GM20431 (cell line): ENCODE data around the gene RPRML.
"Not testable (repeated sequence)": the region's sequence is repeated elsewhere in the genome, so short reads cannot be mapped to it uniquely, and the experiment has no call there.

ENCODE experiments used
- in situ Hi-C: fragments of 300-500 bp; cut with MseI, MboI; formaldehyde crosslinking; loops from one replicate; pipeline ENCODE4 v1.15.0; 2020; ENCODE audit warnings: low sequenced_read_pairs; ENCODE audit not compliant: unreplicated experiment

RPRML gene

DNA sequence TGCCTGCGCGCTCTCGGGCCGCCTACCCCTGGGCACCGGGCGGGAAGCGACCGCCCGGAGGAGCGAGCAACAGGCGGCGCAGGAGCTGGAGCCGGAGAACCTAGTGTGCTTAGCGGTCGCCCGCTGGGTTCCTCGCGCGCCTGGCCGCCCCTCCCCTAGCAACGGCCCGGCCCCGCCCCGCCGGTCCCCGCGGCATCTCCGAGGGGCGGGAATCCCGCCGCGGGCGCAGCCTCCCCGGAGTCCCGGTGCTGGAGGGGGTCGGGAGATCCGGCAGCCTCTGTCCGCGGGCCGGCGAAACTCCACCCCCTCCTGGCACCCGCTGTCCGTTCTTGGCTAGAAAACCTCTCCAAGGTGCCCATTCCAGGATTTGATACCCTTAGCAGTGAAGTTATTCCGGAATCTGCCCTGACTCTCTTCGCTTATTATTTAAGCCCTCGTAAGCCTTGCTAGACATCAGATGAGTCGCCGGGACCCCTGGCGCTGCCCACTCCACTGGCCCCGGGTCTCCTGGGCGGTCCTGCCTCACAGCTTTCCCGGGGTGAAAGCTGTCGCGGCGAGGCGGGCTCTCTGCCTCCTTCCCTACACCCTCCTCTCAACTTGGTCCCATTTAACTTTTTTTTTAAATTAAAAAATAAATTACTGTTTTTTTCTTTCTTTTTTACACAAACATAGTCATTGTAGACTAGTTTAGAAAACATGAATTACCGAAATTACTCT, at the start of gene RPRML:
TSS of gene RPRML (minus strand) at position 107 of the 717 bp plus-strand sequence. CDS start 246 bp downstream, outside the sequence.
- in situ Hi-C loops: no loop called here

- in situ Hi-C loops: not testable (repeated sequence)
These were observed 37.9 kb upstream of the RPRML start for GRCh38 chr17:47016966-47017365.

- in situ Hi-C loops: no loop called here
These were observed 34.3 kb upstream of the RPRML start for GRCh38 chr17:47013341-47013740.

DNA sequence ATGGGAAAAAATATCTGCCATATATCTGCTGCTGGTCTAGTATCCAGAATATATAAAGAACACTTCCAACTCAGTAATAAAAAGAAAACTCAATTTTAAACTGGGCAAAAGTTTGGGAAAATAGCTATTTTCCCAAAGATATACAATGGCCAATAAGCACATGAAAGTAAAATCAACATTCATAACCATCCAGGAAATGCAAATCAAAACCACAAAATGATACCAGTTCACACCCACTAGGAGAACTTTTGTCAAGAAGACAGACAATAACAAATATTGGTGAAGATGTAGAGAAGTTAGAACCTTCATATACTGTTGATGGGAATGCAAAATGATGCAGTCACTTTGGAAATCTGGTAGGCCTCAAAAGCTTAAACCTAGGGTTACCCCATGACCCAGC, 33.4 kb upstream of the RPRML start:
- in situ Hi-C loops: no loop called here

GRCh38 chr17:47009759-47010594, 30.9 kb upstream of the RPRML start:
- in situ Hi-C loops: no loop called here

DNA sequence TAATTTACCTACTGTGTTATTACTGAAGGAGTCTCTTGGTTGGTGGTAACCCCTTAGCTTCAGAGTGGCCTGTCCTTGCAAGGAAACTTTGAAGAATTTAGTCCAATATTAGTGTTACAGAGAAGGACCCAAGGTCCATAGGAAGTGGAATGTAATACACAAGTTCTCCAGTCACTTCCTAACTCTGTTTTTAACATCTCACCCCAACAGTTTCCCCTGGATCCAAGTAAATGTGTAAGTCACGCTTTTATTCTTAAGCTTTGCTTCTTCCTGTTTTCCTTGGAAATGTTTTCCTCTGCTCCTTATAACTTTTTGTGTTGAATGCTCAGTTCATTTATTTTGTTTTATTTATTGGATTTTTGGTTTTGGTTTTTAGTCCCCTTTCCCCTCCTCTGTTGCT, 25.9 kb upstream of the RPRML start:
- in situ Hi-C loops: no loop called here

GRCh38 chr17:47003864-47004263, 24.8 kb upstream of the RPRML start:
- in situ Hi-C loops: not testable (repeated sequence)

GRCh38 chr17:46995841-46996571, 17.0 kb upstream of the RPRML start:
- in situ Hi-C loops: no loop called here

DNA sequence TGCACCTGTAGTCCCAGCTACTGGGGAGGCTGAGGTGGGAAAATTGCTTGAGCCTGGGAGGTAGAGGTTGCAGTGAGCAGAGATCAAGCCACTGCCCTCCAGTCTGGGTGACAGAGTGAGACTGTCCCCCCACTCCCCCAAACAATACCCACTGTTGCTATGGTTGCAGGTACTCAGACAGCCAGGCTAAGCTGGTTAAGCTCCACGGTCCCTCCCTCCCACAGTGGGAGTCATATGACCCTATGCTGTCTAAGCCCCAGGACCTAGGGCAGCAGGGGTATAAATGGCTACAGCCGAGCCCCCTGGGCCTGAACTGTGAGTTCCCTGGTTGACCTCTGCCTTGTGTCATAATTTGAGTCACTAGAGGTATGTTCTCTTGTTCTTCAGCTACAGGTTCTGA, 15.9 kb upstream of the RPRML start:
- in situ Hi-C loops: no loop called here

DNA sequence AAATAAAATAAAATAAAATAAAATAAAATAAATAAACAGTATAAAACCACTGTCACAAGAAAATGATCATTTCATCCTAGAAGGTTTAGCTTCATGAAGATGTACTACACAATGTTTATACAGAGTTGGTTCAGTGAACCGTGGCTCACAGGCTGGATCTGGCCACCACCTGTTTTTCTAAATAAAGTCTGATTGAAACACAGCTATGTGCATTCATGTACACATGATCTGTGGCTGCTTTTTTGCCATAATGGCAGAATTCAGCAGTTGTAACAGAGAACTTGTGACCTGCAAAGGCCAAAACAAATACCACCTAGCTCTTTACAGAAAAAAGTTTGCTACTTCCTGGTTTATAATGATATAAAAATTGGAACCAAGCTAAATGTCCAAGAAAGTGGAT, 12.6 kb upstream of the RPRML start:
- in situ Hi-C loops: no loop called here

- in situ Hi-C loops: no loop called here
These were observed 10.8 kb upstream of the RPRML start for GRCh38 chr17:46989637-46990431.

DNA sequence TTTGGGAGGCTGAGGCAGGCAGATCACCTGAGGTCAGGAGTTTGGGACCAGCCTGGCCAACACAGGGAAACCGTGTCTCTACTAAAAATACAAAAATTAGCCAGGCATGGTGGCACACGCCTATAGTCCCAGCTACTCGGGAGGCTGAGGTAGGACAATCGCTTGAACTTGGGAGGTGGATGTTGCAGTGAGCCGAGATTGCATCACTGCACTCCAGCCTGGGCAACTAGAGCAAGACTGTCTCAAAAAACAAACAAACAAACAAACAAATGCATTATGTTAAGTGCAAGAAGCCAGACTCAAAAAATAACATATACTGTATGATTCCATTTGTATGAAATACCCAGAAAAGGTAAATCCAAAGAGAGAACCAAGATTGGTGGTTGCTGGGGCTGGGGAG, 8.9 kb upstream of the RPRML start:
- in situ Hi-C loops: not testable (repeated sequence)

DNA sequence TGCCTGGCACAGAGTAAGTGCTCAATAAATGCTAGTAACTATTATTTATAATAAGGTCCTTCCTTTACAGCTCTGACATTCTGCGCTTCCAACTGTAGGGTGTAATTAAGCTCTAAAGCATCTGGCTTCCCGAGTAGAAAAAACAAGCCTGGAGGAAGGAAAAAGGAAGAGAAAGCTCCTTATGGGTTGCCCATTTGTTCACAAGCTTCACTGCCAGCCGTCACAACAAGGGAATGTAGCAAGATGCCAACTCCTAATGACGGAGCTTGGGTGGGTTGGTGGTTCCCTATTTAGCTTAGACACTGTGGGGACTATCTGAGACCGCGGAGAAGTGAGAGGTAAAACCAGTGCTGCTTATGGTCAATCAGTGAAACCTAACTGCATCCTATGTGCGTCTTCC, 7.3 kb upstream of the RPRML start:
- in situ Hi-C loops: no loop called here

DNA sequence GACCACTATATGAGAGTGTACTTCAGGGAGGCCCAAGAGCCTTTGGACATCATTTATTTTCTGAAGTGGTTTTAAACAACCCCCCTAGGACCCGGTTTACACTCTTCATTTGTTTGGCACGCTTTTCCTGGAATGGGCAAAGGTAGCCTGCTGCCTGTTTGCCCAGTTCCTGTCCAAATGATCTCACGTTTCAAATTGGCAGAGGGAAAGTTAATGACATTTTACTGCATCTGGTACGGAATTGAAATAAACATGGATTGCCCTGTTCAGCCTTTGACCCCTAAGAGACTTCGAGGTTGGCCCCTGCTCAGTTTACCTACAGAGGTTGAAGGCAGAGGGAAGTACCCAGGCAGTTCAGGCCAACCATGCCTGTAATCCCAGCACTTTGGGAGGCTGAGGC, 5.8 kb upstream of the RPRML start:
- in situ Hi-C loops: no loop called here

DNA sequence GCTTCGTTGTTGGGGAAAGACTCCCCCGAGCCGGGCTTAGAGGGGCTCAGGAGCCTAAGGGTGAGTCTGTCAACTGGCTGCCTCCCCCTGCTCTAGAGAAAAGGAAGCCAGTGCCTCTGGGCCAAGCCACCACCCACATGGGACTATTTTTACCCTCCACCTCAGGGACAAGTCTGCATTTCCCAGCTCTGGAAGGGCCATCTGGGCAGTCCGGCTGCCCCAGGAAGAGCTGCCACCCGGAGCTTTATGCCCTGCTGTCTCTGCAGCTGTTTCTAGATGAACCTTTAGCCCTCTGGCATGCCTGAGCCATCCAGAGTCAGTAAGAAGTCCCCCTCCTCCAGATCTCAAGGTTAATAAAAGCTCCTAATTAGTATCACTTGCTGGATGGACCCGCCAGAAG, 5.3 kb upstream of the RPRML start:
- in situ Hi-C loops: no loop called here

- in situ Hi-C loops: no loop called here
These were observed 4.7 kb upstream of the RPRML start for GRCh38 chr17:46983782-46984181.

GRCh38 chr17:46982577-46982976, 3.5 kb upstream of the RPRML start:
- in situ Hi-C loops: no loop called here

DNA sequence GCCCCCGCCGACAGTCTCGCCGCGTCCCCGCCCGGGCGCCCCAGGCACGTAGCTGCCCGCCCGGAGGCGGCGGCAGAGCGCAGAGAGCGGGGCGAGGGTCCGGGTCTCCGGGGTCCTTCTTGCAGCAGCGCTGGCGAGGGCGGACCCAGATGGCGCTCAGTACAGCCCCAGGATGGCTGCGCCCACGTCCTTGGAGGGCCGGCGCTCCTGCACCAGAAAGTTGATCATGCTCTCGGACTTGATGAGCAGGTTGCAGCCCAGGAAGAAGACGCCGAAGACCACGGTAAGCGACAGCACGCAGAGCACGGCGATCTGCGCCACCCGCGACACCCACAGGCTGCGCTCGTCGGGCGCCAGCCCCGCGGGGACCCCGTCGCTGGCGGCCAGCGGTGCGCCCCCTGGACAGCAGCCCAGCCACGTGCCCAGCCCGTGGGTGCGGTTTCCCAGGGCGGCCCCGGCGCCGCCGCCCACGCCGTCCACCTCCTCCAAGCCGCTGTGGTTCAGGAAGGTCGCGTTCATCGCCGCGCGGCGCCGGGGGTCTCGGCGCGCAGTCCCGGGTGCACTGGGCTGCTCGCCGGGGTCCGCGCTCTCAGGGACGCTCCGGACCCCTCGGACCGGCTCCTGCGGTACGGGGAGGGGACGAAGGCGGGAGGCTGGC, 435 bp downstream of the RPRML start:
- in situ Hi-C loops: no loop called here

DNA sequence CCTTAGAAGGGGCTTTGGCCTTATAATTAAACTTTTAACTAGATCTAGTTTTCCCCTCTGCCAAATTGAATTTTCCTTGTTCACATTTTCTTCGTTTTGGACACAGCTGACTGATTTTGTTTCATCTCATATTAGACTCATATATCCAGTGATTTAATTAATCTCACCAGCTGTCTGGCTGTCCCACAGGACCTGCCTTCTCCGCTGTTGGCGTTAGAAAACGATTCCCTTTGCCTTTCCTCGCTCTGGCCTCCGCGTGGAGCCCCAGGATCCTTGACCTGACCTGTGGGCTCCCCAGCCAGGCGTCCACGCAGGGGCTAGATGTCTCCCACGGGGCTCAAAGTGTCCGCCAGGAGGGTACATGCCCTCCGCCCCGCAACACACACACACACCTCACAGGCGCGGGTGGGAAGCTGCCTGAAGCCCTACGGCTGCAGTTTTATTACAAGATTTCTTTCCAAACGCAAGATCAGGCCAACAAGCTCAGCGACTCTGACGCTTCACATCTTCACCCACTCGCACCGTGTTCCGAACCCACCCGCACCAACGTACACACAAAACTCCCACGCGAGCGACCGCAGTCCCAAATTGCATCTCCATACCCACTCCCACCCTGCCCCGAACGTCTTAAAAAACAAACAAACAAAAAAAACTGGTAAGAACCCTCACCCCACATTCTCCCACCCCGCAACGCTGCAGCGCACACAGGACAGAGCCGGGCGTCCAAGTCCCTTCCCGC, 1.1 kb downstream of the RPRML start:
- in situ Hi-C loops: no loop called here
